H1 (cell line): Measurements from ENCODE around the gene ADCY2. TPM values are rescaled to one million over a fixed set of nuclear protein-coding genes. Genes with fewer than 3 reads are reported as not detected.

Experiments
- BCL11A ChIP-seq, 2 experiments: IDR thresholded peaks; one replicate each; pipeline ENCODE4 v1.6.1; 2011; ENCODE audit warnings: low read depth in 2 of 2, low read length in 2 of 2, mild to moderate bottlenecking in 2 of 2
- CTBP2 ChIP-seq: IDR thresholded peaks from 2 replicates; pipeline ENCODE4 v1.7.0; 2011; ENCODE audit warnings: borderline replicate concordance, mild to moderate bottlenecking, moderate library complexity, mixed read lengths, low read length; ENCODE audit not compliant: insufficient read depth, insufficient read length
- JUND ChIP-seq: IDR thresholded peaks from 2 replicates; pipeline ENCODE4 v1.6.1; 2011; ENCODE audit warnings: mild to moderate bottlenecking, improper control_type of control experiment, low read length
- PHF8 ChIP-seq: fragments of 200-600 bp; sonication (generic); conservative IDR thresholded peaks from 2 replicates; pipeline ENCODE4 v1.7.1; 2012; ENCODE audit warnings: low read depth, mild to moderate bottlenecking, inconsistent platforms, low read length, moderate library complexity
- POLR2A ChIP-seq, 2 experiments: IDR thresholded peaks; 1 replicate in 1 of 2; 2 replicates in 1 of 2; pipeline ENCODE4 v1.6.1; 2011; ENCODE audit warnings: low read depth in 2 of 2, low read length in 2 of 2, mild to moderate bottlenecking in 2 of 2; ENCODE audit errors: control extremely low read depth in 1 of 2
- SP4 ChIP-seq: IDR thresholded peaks from 2 replicates; pipeline ENCODE4 v1.6.1; 2012; ENCODE audit warnings: low read length, inconsistent platforms
- YY1 ChIP-seq: IDR thresholded peaks from 2 replicates; pipeline ENCODE4 v1.6.1; 2011; ENCODE audit warnings: low read depth, mild to moderate bottlenecking, low read length
- polyA plus RNA-seq, 7 experiments: library from polyadenylated mRNA; depleted of rRNA in 3 of 7; stranded (reverse) in 5 of 7; unstranded in 2 of 7; fragments of >200 nt in 5 of 7; fragments of 200-250 nt in 2 of 7; gene quantifications; 1 replicate in 5 of 7; 2 replicates in 1 of 7; 4 replicates in 1 of 7; pipeline versions ENCODE4 v1.2.1 to v1.2.3, GENCODE V29; 2011 to 2013; ENCODE audit warnings: missing spikeins in 2 of 7, mixed read lengths in 2 of 7
- total RNA-seq: library from RNA; stranded (reverse); fragmentation: NEBNext Ultra II Directional; extraction: Animal tissue kit (Norgen Biotek cat#: 25700); gene quantifications from 2 replicates; pipeline ENCODE4 v1.2.1, GENCODE V29; 2021
- TF ChIP-seq, protein P1 (sequence below): IDR thresholded peaks from 2 replicates; pipeline ENCODE4 v1.6.1; 2012; ENCODE audit warnings: low read length, inconsistent platforms
- TF ChIP-seq, protein P2 (sequence below): fragments of 300-600 bp; sonication (generic); IDR thresholded peaks from 2 replicates; pipeline ENCODE4 v1.7.1; 2012; ENCODE audit warnings: low read length, moderate library complexity, mild to moderate bottlenecking, inconsistent platforms; ENCODE audit not compliant: insufficient replicate concordance

The ADCY2 gene
- total and polyA plus RNA-seq, 2 of the 8 experiments (the other 6 are each of a cell fraction or from before 2014, with no cell fraction given) = 35.8 to 122 TPM

DNA sequence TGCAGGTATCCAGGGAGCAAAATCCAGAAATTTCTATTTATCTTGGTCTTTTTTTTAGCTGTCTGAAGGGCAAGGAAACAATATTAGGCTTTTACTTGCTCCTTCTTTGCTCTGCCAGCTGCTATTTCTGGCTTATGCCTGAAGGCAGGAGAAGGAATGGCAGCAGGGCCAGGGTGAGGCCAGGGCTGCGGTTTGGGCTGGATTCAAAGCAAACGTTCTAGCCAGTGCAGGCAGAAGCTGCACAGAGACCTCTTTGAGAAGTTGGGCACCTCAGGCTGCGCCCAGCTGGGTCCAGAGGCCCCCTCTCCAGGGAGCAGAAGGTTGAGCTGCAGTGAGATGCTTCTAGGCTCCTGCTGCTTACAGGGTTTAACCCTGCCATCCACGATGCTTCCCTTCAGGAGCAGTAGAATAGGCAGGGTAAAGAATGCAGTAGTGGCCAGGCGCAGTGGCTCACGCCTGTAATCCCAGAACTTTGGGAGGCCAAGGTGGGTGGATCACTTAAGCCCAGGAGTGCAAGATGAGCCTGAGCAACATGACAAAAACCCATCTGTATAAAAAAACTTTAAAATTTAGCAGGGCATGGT lies 201.2 kb downstream of the ADCY2 start (continued):
- TF ChIP-seq, protein P1, sequence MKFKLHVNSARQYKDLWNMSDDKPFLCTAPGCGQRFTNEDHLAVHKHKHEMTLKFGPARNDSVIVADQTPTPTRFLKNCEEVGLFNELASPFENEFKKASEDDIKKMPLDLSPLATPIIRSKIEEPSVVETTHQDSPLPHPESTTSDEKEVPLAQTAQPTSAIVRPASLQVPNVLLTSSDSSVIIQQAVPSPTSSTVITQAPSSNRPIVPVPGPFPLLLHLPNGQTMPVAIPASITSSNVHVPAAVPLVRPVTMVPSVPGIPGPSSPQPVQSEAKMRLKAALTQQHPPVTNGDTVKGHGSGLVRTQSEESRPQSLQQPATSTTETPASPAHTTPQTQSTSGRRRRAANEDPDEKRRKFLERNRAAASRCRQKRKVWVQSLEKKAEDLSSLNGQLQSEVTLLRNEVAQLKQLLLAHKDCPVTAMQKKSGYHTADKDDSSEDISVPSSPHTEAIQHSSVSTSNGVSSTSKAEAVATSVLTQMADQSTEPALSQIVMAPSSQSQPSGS = no peak
- TF ChIP-seq CTBP2 = no peak
- no peak for TF ChIP-seq BCL11A (IDR thresholded peaks at IDR 0.05; ENCODE audit: low read depth in 2 of 2, low read length in 2 of 2)
- no peak for TF ChIP-seq YY1
- TF ChIP-seq, protein P2, sequence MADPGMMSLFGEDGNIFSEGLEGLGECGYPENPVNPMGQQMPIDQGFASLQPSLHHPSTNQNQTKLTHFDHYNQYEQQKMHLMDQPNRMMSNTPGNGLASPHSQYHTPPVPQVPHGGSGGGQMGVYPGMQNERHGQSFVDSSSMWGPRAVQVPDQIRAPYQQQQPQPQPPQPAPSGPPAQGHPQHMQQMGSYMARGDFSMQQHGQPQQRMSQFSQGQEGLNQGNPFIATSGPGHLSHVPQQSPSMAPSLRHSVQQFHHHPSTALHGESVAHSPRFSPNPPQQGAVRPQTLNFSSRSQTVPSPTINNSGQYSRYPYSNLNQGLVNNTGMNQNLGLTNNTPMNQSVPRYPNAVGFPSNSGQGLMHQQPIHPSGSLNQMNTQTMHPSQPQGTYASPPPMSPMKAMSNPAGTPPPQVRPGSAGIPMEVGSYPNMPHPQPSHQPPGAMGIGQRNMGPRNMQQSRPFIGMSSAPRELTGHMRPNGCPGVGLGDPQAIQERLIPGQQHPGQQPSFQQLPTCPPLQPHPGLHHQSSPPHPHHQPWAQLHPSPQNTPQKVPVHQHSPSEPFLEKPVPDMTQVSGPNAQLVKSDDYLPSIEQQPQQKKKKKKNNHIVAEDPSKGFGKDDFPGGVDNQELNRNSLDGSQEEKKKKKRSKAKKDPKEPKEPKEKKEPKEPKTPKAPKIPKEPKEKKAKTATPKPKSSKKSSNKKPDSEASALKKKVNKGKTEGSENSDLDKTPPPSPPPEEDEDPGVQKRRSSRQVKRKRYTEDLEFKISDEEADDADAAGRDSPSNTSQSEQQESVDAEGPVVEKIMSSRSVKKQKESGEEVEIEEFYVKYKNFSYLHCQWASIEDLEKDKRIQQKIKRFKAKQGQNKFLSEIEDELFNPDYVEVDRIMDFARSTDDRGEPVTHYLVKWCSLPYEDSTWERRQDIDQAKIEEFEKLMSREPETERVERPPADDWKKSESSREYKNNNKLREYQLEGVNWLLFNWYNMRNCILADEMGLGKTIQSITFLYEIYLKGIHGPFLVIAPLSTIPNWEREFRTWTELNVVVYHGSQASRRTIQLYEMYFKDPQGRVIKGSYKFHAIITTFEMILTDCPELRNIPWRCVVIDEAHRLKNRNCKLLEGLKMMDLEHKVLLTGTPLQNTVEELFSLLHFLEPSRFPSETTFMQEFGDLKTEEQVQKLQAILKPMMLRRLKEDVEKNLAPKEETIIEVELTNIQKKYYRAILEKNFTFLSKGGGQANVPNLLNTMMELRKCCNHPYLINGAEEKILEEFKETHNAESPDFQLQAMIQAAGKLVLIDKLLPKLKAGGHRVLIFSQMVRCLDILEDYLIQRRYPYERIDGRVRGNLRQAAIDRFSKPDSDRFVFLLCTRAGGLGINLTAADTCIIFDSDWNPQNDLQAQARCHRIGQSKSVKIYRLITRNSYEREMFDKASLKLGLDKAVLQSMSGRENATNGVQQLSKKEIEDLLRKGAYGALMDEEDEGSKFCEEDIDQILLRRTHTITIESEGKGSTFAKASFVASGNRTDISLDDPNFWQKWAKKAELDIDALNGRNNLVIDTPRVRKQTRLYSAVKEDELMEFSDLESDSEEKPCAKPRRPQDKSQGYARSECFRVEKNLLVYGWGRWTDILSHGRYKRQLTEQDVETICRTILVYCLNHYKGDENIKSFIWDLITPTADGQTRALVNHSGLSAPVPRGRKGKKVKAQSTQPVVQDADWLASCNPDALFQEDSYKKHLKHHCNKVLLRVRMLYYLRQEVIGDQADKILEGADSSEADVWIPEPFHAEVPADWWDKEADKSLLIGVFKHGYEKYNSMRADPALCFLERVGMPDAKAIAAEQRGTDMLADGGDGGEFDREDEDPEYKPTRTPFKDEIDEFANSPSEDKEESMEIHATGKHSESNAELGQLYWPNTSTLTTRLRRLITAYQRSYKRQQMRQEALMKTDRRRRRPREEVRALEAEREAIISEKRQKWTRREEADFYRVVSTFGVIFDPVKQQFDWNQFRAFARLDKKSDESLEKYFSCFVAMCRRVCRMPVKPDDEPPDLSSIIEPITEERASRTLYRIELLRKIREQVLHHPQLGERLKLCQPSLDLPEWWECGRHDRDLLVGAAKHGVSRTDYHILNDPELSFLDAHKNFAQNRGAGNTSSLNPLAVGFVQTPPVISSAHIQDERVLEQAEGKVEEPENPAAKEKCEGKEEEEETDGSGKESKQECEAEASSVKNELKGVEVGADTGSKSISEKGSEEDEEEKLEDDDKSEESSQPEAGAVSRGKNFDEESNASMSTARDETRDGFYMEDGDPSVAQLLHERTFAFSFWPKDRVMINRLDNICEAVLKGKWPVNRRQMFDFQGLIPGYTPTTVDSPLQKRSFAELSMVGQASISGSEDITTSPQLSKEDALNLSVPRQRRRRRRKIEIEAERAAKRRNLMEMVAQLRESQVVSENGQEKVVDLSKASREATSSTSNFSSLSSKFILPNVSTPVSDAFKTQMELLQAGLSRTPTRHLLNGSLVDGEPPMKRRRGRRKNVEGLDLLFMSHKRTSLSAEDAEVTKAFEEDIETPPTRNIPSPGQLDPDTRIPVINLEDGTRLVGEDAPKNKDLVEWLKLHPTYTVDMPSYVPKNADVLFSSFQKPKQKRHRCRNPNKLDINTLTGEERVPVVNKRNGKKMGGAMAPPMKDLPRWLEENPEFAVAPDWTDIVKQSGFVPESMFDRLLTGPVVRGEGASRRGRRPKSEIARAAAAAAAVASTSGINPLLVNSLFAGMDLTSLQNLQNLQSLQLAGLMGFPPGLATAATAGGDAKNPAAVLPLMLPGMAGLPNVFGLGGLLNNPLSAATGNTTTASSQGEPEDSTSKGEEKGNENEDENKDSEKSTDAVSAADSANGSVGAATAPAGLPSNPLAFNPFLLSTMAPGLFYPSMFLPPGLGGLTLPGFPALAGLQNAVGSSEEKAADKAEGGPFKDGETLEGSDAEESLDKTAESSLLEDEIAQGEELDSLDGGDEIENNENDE = no peak
- TF ChIP-seq POLR2A (IDR thresholded peaks at IDR 0.05; ENCODE audit: control extremely low read depth in 1 of 2, low read depth in 2 of 2, low read length in 2 of 2) = no peak
- no peak for TF ChIP-seq PHF8
- TF ChIP-seq JUND = no peak
- no peak for TF ChIP-seq SP4
